Fibroblast of skin of right biceps (primary cell): Measurements from ENCODE around the gene USH2A.
"Not testable (repeated sequence)": the region's sequence is repeated elsewhere in the genome, so short reads cannot be mapped to it uniquely, and the experiment has no call there.

Experiments
- DNase-seq: peaks from one replicate; pipeline ENCODE4 v3.0.0-alpha.2; 2013

Gene USH2A

DNA sequence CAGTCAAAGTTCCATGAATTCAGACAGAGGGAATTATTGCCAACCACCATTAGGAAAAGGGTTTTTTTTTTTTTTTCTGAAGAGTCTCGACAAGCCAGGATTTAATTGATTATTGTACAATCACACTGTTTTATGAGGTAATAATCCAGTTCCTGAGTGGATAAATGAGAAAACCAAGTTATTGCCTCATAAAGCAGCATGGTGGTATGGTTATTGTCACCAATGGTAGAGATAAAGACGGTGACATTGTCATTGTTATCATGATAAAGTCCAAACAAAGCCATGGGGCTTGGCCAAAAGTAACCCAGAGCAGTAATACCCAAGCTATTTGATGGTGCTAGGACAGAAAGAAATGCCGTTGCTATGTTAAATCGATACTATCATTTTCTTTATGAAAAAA is 232.8 kb downstream of the USH2A start:
- no peak for DNase-seq

- DNase-seq = peak; percentile 51
Observed at GRCh38 chr1:216186816-216187215, 236.4 kb downstream of the USH2A start.

GRCh38 chr1:216186141-216186540 is 237.1 kb downstream of the USH2A start:
- DNase-seq = no peak

DNA sequence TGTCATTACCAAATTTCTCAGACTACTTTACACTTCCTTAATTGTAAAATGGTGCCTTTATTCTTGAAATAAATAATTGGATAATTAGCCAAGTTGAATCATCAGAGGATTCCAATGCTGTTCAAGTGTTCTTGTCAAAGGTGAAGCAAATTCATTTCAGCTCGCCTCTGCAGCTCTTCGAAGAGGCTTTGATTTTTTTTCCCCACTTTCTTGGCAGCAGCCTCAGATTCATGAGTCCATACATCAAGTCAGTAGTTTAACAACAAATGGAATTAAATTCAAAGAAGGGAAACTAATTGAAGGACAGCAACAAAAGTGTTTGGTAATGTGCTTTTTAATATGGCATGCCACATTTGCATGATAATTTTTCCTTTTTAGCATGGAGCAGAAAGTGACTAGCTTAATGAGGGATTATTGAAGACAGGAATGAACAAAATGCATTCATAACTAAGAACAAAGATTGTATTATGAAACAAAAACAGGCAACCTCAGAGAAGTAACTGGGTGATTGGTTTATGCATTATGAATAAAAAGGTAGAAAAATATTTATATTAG is 239.0 kb downstream of the USH2A start:
- DNase-seq = peak; percentile 37

DNA sequence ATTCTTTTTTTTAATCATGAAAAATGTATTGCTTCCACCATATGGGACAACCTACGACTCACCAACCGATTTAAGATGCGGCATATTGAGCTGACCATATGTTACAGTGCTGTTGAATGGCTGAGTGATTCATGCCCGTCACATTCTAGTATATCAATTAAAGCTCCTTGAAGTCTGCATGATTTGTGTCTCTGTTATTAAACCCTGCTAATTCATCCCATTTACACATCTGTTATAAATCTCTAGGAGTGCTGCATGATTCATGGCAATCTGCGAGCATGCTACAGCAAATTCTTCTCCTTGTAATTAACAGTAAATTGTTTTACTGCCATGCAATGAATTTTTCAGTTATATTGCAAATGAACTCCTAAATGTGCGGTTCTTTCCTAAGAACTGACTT is 239.8 kb downstream of the USH2A start:
- DNase-seq = peak; percentile 85

GRCh38 chr1:216183007-216183406 is 240.2 kb downstream of the USH2A start:
- peak; percentile 66 for DNase-seq

DNA sequence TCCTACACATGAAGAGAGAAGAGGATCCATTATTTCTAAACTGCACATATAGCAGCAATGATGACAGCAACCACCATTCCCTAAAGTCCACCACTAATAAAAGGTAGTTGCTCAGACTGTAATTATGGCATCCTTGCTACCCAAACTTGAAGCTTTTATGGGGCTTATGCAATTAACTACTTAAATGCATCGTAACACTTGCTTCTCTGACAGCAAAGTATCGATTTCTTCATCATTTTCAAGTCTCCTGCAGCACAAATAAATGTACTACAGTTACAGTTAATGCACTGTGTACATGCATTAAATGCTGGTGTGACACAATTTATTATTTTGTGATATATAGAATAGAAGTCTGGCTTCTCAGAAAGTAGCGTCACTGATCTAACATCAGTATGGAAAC is 241.7 kb downstream of the USH2A start:
- DNase-seq = no peak

- peak; percentile 54 for DNase-seq
Observed at GRCh38 chr1:216178281-216178680, 245.0 kb downstream of the USH2A start.

GRCh38 chr1:216176970-216177369 is 246.3 kb downstream of the USH2A start:
- DNase-seq = no peak

DNA sequence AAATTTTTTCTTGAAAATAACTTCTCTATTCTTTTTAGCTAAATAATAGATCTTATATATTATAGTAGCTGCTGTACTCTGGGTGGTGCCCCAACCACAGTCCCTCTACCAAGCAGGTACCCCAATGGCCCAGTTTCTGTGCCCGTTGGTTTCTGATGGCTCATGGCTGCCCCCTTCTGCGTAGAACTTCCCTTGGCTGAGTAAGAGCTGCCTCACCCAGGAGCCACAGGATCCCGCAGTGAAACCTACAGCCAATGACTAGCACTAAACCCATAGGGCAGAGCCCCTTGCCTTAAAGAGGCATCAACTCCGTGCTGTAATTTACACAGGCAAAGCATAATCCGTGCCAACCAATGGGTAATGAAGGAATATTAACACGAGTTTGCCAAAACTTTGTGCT is 247.5 kb downstream of the USH2A start:
- DNase-seq = no peak

GRCh38 chr1:216173376-216173995 is 249.8 kb downstream of the USH2A start:
- DNase-seq = no peak

DNA sequence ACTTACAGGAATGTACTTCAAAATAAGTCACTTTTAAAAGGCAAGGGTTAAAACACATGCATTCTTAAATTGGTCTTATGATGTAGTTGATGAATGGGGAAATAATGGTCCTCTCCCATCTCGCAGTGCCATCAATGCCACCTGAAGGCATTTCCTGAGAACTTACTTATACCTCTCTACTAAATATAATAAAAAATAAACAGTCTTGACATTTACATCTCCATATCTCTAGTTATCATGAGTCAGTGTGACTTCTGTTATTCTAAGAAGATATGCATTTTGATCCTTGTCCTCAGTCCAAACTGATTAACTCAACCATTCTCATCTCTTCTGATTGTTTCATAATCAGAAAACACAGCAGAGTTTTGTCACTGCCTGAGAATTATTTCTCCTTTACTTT is 253.9 kb downstream of the USH2A start:
- no peak for DNase-seq

DNA sequence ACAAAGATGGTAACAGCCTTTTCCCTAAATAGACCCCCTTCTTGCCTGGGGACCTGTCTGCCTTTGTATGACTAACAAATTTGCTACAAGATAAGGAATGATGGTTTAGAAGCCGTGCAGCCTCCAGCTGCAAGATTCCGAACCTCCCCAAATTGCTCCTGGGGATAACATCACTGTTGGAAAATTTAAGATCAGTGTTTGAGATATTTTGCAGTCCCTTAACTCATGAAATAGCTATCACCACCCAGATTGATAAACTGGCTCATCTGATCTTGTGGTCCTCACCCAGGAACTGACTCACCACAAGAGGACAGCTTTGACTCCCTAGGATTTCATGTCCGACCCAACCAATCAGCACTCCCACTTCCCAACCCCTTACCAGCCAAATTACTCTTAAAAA is 254.7 kb downstream of the USH2A start:
- DNase-seq = peak; percentile 51

GRCh38 chr1:216154063-216154462 is 269.2 kb downstream of the USH2A start:
- no peak for DNase-seq

DNA sequence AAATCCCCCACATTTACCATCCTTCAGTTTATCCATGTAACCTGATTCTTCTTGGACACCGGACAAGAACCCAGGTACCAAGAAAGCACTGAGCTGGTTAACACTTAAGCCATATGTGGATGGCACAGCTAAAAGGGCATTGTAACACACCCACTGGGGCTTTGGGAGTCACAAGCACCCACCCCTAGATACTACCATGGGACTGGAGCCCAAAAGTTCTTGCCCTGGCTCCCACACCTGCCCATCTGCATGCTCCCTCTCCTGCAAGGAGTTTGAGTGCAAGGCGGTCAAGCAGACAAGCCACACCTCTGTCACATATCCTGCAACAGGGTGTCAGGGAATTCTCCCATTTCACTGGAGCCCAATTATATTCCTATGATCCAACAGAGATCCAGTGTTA is 270.1 kb downstream of the USH2A start:
- DNase-seq = no peak

DNA sequence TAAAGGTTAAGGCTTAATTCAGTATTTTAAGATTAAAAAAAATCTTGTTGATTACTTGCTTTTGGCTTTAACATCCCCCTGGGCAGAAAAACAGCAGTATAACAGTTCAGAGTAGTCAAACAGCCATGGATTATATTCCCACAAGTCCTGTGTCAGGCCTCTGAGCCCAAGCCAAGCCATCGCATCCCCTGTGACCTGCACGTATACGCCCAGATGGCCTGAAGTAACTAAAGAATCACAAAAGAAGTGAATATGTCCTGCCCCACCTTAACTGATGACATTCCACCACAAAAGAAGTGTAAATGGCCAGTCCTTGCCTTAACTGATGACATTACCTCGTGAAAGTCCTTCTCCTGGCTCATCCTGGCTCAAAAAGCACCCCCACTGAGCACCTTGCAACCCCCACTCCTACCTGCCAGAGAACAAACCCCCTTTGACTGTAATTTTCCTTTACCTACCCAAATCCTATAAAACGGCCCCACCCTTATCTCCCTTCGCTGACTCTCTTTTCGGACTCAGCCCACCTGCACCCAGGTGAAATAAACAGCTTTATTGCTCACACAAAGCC is 277.7 kb downstream of the USH2A start:
- DNase-seq = not testable (repeated sequence)

DNA sequence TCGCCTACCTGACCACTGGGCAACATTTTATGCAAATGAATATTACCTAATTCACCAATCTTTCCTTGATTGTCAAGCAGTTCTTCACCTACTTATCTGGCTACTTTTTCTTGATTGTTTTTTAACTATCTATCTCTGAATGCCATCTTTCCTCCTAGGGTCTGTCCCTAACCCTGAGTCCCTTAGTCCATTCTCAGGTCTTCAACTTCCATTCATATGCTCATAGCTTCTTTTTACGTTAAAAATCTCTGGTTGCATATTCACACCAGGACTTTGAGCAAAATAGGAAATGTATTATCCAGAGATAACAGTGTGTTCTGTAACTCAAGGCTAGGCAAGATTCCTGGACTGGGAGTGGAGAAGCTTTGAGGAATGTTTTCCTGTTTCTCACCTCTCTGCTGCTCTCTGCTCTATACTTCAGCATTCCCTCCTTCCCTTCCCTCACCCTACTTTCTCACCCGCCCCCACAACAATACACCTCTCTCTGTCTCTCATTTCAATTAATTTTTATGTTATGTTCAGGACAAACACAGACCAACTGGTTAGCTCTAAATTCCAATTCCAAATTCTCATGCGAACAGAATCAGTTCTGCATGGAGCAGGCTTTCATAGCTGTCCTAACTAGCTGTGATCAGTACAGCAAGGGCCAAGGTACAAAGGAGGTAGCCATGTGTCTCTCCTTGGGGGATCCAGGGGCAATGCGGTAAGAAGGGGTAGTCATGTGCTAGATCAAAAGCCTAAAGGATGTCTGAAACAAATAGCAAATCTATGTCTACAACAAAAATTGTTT is 278.4 kb downstream of the USH2A start:
- no peak for DNase-seq

DNA sequence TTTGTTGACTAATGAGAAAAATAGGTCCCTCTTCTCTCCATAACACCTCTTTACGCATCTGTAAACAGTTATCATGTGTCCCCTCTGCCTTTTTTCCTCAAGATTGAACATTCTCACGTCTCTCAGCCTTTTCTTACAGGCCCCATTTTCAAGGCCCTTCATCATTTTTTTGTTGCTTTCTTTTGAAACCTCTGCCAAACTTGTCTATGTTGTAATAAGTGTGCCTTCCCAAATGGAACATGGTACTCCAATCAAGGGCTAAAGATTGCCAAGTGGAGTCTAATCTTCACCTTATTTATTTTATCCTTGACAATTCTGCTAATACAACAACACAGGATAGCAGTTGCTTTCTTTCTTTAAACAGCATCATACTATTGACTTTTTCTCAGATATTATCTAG is 280.3 kb downstream of the USH2A start:
- no peak for DNase-seq

- DNase-seq = peak; percentile 82
Observed at GRCh38 chr1:216140730-216141524, 282.3 kb downstream of the USH2A start.

DNA sequence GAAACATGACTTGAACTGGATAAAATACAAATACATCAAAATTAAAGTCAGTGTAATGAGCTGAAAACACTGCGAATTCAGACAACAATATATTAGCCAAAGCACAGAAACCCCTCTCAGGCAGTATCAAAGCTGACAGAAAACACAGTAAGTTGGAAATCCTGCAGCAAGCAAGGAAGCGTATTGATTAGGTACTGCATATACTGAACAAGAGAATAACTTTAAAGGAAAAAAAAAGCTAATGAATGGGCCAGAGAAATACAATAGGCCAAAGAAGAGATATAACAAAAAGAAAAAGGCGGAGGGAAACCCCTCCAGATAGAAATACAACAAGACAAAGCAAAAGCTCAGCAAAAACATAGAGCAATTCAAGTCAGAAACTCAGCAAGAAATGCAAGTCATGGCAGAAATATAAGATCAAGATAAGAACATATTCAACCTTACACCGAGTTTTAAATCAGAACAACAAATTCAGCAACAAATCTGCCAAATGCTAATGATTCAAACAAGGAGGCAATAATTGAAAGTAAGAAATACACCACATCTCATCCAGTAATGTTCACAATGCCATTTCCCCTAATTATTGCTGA is 299.0 kb downstream of the USH2A start:
- no peak for DNase-seq

DNA sequence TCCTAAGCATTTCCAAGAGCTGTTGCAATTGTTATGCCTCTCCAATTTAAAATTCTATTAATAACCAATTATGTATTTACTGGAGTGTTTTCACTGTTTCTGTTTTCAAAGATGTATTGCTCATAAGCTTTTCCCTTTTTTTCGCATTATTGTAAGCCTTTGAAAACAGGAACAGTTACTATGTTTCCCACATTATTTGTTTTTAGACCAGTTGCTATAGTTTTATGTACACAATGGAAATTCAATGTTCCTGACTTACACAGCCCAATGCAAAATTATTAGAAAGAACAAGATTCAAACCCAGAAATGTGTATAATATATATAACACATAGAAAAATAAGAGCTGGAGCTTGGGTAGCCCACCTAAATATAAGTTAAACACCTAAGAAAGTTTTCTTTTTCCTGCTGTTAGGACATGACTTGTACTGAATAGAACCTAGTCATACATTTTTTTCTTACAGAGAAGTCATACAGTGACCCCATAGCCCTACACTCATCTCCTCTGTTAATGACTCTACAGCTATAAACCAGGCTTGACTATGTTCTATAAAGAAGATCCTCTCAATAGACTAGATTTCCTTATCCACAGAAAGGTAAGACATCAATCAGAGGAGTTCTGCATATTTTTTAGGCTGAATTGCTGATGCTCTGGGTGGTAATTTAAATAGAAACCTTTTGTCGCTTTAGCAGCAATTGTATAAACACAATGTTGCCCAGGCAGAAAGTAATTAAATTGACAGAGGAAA is 299.6 kb downstream of the USH2A start:
- no peak for DNase-seq

DNA sequence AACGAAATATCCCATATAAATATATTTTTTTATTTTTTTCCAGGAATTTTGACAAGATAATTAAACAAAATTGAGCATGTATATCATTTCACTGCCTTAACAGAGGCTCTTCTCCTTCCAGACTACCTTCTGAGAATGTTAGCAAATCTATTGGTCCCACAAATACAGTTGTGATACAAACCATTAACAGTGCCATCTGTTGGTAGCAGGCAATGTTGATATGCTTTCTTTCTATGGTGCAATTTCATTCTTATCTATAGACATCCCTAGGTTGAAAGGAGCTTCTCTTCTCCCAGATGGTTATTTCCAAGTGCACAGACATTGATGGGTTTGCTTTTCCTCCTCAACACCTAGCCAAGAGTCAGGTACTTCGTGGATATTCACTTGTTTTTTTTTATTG is 303.6 kb downstream of the USH2A start:
- DNase-seq = peak; percentile 34
